Stimulated activated naive CD4-positive, alpha-beta T cell (primary cell): Measurements from ENCODE around the gene RGPD3.
"Not testable (repeated sequence)": the region's sequence is repeated elsewhere in the genome, so short reads cannot be mapped to it uniquely, and the experiment has no call there.

Experiments
- DNase-seq, 6 experiments: peaks; one replicate each; lab custom pipeline; 2025; lab: John Stamatoyannopoulos, UW

Gene RGPD3

GRCh38 chr2:106468107-106468506 is at the start of gene RGPD3:
Gene RGPD3 (minus strand): TSS chr2:106468413. CDS start chr2:106468288, 125 bp downstream.
- DNase-seq: not testable (repeated sequence)

GRCh38 chr2:106517329-106517728 is 49.1 kb upstream of the RGPD3 start:
- no peak for DNase-seq

DNA sequence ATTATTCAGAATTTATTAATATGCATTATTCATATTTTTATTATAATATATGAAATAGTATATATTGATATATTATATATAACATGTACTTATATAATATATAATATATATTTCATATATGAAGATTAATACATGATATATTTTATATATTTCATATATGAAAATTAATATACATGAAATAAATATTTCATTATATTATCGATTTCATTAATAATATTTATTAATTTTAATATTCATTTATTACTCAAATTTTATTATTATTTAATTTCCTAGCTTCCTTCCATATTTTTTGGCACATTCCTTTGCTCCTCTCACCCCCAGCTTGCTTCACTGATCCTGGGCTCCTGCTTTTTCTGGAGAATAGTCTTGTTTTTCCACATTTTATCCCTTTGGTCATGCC is 48.7 kb upstream of the RGPD3 start:
- no peak for DNase-seq

DNA sequence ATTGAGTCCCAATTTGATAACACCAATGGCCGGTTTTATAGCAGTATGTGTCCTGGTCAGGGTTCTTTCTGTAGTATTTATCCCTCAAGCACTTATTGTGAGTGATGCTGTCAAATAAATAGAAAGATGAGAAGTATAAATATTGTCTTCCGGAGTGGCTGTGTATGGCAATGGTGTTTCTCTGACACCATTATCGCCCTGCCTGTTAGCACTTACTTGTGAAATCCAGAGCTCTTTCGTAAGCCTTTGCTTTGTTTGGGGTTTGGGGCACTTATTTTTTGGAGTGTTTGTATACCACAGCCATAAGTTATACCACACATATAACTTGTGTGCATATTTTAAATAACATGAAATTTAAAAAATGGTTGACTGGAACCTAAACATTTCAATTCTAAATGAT is 48.2 kb upstream of the RGPD3 start:
- no peak for DNase-seq

- DNase-seq: not testable (repeated sequence)
Observed at GRCh38 chr2:106514827-106515226, 46.6 kb upstream of the RGPD3 start.

DNA sequence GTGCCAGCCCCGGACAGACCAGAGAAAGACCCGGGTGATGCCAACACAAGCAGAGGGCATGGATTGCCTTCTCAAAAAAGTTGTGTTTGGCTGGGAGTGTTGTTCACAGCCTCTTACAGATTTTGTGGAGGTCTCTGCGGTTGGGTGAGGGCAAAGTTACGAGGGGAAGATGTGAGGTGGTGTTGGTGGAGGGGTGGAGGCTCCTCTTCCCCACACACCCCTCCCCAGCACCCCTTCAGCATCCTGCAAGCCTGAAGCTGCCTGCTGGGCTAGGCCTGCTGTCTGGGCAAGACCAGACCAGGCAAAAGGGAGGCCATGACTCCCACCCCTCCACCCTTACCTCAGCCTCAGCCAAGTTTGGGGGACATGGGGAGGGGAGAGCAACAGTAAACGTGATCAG is 45.2 kb upstream of the RGPD3 start:
- not testable (repeated sequence) for DNase-seq

- not testable (repeated sequence) for DNase-seq
Observed at GRCh38 chr2:106511934-106512333, 43.7 kb upstream of the RGPD3 start.

DNA sequence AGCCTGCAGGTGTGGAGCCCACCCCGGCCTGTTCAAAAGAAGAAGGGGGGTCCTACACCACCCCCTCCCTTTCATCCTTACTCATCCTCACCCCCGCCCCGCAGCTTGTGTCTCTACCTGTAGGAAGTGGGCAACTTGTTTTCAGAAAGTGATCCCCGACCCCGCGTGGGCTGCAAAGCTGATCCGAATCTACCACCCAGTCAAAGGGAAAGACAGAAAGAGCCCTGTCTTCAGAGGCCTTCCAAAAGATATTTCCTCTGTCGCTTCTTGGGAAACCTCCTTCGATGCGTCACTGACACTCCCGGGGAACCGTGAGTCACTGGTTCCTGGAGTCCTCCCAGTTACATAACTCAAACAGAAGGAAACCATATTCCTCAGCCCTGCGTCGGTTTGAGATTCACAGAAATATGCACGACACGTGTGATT is 43.3 kb upstream of the RGPD3 start:
- not testable (repeated sequence) for DNase-seq

DNA sequence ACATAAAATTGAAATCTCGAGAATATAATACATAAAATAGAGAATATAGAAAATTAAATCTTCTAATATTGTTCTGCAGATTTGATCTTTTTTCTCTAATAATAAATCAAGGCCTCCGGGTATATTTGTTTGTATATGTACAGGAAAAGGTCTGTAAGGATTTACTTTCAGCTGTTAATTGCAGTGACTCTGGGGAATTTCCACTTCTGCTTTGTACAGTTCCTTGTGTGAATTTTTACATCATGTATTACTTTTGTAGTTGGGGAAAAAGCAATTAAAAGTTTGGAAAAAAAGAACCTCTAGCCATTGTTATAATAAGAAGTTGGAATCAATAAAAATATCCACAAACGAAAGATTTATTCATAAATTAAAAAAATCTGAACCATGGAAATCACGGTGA is 42.6 kb upstream of the RGPD3 start:
- not testable (repeated sequence) for DNase-seq

DNA sequence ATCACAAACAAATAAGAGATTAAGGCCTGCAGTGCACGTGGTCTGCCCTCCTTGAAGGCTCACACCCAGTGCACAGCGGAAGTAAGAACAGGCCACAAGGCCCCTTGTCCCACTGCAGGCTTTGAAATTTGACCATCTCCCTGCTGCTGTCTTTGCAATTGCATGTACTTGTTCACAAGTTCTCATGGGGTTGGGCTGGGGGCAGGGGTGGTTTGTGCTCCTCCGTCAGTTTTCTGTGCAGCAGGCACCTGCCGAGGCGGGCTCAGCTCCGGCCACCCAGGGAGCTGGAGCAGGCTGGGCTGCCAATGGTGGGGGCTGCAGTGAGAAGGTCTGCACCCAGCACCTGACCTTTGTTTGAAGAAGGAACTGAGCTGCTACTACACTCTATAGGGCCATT is 41.2 kb upstream of the RGPD3 start:
- not testable (repeated sequence) for DNase-seq

DNA sequence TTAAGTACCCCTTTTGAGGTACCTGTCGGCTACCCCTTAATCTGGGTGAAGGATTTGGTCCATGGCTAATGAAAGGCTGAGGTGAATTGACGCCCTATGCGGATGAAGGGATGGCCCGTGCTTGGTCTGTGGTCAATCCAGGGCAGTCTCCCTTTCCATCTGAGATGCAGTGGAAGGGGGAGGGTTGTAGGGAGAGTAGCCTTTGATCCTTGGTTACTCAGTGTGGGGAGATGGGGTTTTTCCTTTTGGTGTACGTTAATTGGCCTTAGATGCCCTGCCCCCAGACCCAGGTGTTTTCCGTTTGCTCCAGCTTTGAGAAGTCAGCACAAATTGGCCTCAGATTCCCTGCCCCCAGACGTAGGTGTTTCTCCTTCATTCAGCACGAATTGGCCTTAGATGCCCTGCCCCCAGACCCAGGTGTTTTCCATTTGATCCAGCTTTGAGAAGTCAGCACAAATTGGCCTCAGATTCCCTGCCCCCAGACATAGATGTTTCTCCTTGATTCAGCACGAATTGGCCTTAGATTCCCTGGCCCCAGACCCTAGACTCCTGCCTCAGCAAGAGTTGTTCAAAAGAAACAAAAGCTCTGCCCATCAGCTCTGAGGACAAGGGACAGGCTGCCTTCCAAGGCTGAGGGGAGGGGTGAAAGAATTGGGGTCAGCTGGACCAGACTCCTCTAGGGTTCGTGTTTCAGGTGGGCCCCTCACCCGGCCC is 40.6 kb upstream of the RGPD3 start:
- not testable (repeated sequence) for DNase-seq

DNA sequence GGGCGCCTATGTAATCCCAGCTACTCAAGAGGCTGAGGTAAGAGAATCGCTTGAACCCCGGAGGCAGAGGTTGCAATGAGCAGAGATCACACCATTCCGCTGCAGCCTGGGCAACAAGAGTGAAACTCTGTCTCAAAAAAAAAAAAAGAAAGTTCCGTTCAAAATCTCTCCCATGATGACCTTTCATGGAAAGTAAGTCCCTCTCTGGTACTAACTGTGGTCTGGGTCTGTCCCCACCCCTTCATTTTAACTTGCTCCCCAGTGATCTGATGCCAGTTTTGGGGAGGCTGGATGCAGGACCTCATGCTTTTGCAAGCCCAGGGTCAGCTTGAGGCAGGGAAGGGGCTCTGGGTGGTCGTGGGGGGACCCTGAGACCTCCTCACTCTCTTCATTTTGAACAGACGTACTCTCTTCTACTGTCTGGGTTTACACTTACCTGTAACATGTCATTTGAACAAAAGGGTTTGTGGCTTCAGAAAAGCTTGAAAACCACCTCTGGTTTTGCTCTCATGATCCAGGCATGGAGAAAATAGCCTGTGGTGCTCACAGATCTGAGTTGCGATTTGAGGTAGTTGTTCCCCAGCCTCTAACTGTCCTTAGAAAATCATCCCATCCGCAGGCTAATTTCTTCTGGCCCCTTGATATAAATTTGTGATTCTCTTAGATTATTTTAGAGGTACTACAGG is 37.9 kb upstream of the RGPD3 start:
- not testable (repeated sequence) for DNase-seq

- not testable (repeated sequence) for DNase-seq
Observed at GRCh38 chr2:106504787-106505186, 36.6 kb upstream of the RGPD3 start.

DNA sequence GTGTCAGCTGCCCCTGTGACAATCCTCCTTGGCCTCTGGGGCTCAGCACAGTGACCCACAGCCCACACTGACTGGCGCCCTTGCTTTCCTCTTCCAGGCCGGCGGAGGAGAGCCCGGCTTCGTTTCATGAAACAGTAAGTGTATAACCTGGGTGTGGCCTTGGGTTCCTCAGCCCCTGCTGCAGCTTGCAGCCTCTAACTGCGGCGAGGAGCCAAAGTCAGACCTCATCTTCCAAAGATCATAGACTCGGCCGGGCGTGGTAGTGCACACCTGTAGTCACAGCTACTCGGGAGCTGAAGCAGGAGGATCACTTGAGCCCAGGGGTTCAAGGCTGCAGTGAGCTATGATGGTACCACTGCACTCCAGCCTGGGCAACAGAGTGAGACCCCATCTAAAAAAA is 36.0 kb upstream of the RGPD3 start:
- DNase-seq: not testable (repeated sequence)

GRCh38 chr2:106502351-106502750 is 34.1 kb upstream of the RGPD3 start:
- DNase-seq: not testable (repeated sequence)

GRCh38 chr2:106500350-106500749 is 32.1 kb upstream of the RGPD3 start:
- DNase-seq: not testable (repeated sequence)

GRCh38 chr2:106498549-106498948 is 30.3 kb upstream of the RGPD3 start:
- not testable (repeated sequence) for DNase-seq

DNA sequence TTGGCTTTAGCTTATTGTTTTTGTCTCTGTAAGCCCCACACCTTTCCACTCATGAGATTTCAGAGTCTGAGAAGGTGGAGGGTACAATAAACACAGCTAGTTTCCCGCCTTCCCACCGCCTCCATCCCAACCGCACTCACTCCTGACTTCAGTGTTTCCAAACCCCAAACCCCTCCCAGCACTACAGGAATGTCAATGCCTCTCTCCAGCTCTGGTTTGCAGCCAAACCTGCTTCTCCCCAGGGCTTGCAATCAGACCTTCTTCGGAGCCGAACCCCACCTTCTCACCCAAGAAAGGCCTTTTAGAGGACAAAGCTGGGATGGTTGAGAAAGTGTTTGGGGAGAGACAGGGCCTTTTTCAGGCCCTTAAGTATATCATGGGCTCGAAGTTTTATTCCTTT is 24.7 kb upstream of the RGPD3 start:
- DNase-seq: not testable (repeated sequence)

- not testable (repeated sequence) for DNase-seq
Observed at GRCh38 chr2:106492399-106492798, 24.2 kb upstream of the RGPD3 start.

- not testable (repeated sequence) for DNase-seq
Observed at GRCh38 chr2:106489701-106490100, 21.5 kb upstream of the RGPD3 start.

DNA sequence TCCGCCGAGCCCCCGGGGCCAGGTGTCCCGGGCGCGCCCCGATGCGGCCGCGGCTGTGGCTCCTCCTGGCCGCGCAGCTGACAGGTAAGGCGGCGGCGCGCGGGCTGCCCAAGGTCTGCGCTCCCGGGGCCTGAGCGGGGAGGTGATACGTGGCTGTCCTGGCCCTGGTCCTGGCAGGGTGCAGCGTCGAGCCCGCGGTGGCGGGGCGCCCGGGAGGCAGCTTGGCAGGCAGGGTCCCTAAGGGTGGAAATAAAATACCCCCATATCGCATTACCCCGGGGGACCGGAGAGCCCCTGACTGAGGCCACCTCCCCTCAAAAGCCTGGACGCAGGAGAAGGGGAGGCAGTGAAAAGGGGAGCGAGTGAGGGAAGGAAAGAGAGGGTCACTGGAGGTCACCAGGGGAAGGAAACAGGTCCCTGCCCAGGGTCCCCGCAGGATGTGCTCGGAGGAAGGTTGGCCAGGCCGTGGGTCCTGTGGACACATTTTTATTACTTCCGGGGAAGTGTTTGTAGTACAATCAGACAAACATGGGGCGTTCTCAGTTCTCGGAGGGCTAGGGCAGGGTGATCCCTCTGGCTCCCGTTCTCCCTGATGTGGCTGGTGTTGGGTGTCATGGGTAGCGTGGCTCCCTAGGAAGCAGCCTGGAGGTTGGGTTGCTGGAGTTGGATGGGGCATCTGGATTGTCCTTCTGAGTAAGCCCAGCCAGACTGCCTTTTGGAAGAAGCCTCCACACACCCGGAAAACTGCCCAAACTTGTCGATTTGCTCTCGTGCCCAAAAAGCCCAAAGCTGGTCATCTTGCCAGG is 19.4 kb upstream of the RGPD3 start:
- not testable (repeated sequence) for DNase-seq
